NCI-H226 (cell line): Measurements from ENCODE around the gene DGKQ.
"Not testable (repeated sequence)": the region's sequence is repeated elsewhere in the genome, so short reads cannot be mapped to it uniquely, and the experiment has no call there.

Source experiments
- DNase-seq: peaks from one replicate; pipeline ENCODE4 v3.0.0-alpha.2; 2015

The DGKQ gene

GRCh38 chr4:993111-994029 is 20.0 kb upstream of the DGKQ start, which contains the start of gene SLC26A1:
Gene SLC26A1, minus strand, starts transcription at chr4:993404. Its CDS starts 1,701 bp downstream, at chr4:991703.
- DNase-seq, result no peak

- no peak for DNase-seq
Observed at GRCh38 chr4:992297-993110, 19.1 kb upstream of the DGKQ start.

- DNase-seq, result no peak
Observed at GRCh38 chr4:991451-992296, 18.3 kb upstream of the DGKQ start.

- DNase-seq, result no peak
Observed at GRCh38 chr4:990746-991367, 17.5 kb upstream of the DGKQ start.

- no peak for DNase-seq
Observed at GRCh38 chr4:989722-990471, 16.5 kb upstream of the DGKQ start.

GRCh38 chr4:988726-989721 is 15.7 kb upstream of the DGKQ start:
- no peak for DNase-seq

- DNase-seq, result peak; percentile 68
Observed at GRCh38 chr4:987624-988513, 14.5 kb upstream of the DGKQ start.

- DNase-seq, result peak; percentile 75
Observed at GRCh38 chr4:986879-987623, 13.7 kb upstream of the DGKQ start, which contains the start of gene IDUA. Gene IDUA, plus strand, starts transcription at chr4:987044. Its CDS starts 41 bp downstream, at chr4:987085.

GRCh38 chr4:986428-986878 is 13.1 kb upstream of the DGKQ start:
- DNase-seq, result no peak

- DNase-seq, result no peak
Observed at GRCh38 chr4:985123-985830, 11.9 kb upstream of the DGKQ start.

GRCh38 chr4:984336-985054 is 11.1 kb upstream of the DGKQ start:
- no peak for DNase-seq

GRCh38 chr4:982814-983213 is 9.4 kb upstream of the DGKQ start:
- DNase-seq, result no peak

GRCh38 chr4:982291-982690 is 8.9 kb upstream of the DGKQ start:
- no peak for DNase-seq

- peak; percentile 34 for DNase-seq
Observed at GRCh38 chr4:978957-979701, 5.8 kb upstream of the DGKQ start.

GRCh38 chr4:976016-976415 is 2.6 kb upstream of the DGKQ start:
- DNase-seq, result not testable (repeated sequence)

- no peak for DNase-seq
Observed at GRCh38 chr4:974668-975067, 1.3 kb upstream of the DGKQ start.
